VCaP (cell line): ENCODE results near the gene DPCD.

Experiments
- H3K27ac ChIP-seq: fragments of 450-650 bp; 2 replicates; pipeline ENCODE4 v1.5.1; 2017
- CTCF ChIP-seq: fragments of 450-650 bp; conservative IDR thresholded peaks from 2 replicates; pipeline ENCODE4 v1.5.1; 2017; ENCODE audit warnings: mild to moderate bottlenecking, moderate library complexity

Gene DPCD

GRCh38 chr10:101658975-101659374 lies 70.9 kb downstream of the DPCD start:
- TF ChIP-seq CTCF = no peak
- H3K27ac ChIP-seq = no peak overlapping the region
